ENCODE measurements around the gene RGS12.

- TF ChIP-seq TAF1 (IDR thresholded peaks at IDR 0.05; ENCODE audit: borderline replicate concordance, low read depth, low read length) (no peak), POLR2AphosphoS5 (IDR thresholded peaks at IDR 0.05; ENCODE audit: low read depth, low read length) (no peak)
Observed at GRCh38 chr4:3321295-3321889, 28.6 kb downstream of the RGS12 start.
